Measurements from ENCODE around the gene TGM2.

TGM2 gene

GRCh38 chr20:38198238-38198861 lies 33.3 kb upstream of the TGM2 start:
- no peak for DNase-seq

- no peak for DNase-seq
Measured at GRCh38 chr20:38197619-38198018, 32.5 kb upstream of the TGM2 start.

- DNase-seq: no peak
Measured at GRCh38 chr20:38197217-38197616, 32.1 kb upstream of the TGM2 start.

- no peak for DNase-seq
Measured at GRCh38 chr20:38196592-38196991, 31.5 kb upstream of the TGM2 start.

GRCh38 chr20:38196076-38196475 lies 31.0 kb upstream of the TGM2 start:
- DNase-seq: no peak

GRCh38 chr20:38195521-38195920 lies 30.5 kb upstream of the TGM2 start:
- no peak for DNase-seq

GRCh38 chr20:38194971-38195504 lies 30.0 kb upstream of the TGM2 start:
- no peak for DNase-seq

- DNase-seq: no peak
Measured at GRCh38 chr20:38193586-38194105, 28.6 kb upstream of the TGM2 start.

GRCh38 chr20:38192323-38192885 lies 27.3 kb upstream of the TGM2 start:
- no peak for DNase-seq

- no peak for DNase-seq
Measured at GRCh38 chr20:38191654-38192053, 26.6 kb upstream of the TGM2 start.

- DNase-seq: peak in 1 of 2 experiments; percentile 15
Measured at GRCh38 chr20:38190936-38191371, 25.9 kb upstream of the TGM2 start.

GRCh38 chr20:38190166-38190565 lies 25.1 kb upstream of the TGM2 start:
- DNase-seq: no peak

GRCh38 chr20:38187517-38187916 lies 22.4 kb upstream of the TGM2 start:
- DNase-seq: no peak

GRCh38 chr20:38186788-38187221 lies 21.7 kb upstream of the TGM2 start:
- DNase-seq: no peak

- DNase-seq: no peak
Measured at GRCh38 chr20:38184101-38184500, 19.0 kb upstream of the TGM2 start.

GRCh38 chr20:38181971-38182370 lies 16.9 kb upstream of the TGM2 start:
- DNase-seq: no peak

GRCh38 chr20:38181207-38181801 lies 16.2 kb upstream of the TGM2 start:
- no peak for DNase-seq

GRCh38 chr20:38180781-38181180 lies 15.7 kb upstream of the TGM2 start:
- no peak for DNase-seq

GRCh38 chr20:38179846-38180245 lies 14.8 kb upstream of the TGM2 start:
- DNase-seq: no peak

- DNase-seq: no peak
Measured at GRCh38 chr20:38178581-38178980, 13.5 kb upstream of the TGM2 start.

GRCh38 chr20:38178065-38178491 lies 13.0 kb upstream of the TGM2 start:
- DNase-seq: no peak

GRCh38 chr20:38177201-38177600 lies 12.1 kb upstream of the TGM2 start:
- no peak for DNase-seq

- DNase-seq: no peak
Measured at GRCh38 chr20:38175304-38176180, 10.5 kb upstream of the TGM2 start.
